ENCODE results near the gene XPC. TPM values are rescaled to one million over a fixed set of nuclear protein-coding genes. Genes with fewer than 3 reads are reported as not detected.
"Not testable (repeated sequence)": the region's sequence is repeated elsewhere in the genome, so short reads cannot be mapped to it uniquely, and the experiment has no call there.

The XPC gene
- 61.6 and 186 TPM in 2 replicates for total RNA-seq (ENCODE audit: low replicate concordance)

- peak; percentile 100 for DNase-seq (ENCODE audit: low read depth)
- TF ChIP-seq, protein P1, sequence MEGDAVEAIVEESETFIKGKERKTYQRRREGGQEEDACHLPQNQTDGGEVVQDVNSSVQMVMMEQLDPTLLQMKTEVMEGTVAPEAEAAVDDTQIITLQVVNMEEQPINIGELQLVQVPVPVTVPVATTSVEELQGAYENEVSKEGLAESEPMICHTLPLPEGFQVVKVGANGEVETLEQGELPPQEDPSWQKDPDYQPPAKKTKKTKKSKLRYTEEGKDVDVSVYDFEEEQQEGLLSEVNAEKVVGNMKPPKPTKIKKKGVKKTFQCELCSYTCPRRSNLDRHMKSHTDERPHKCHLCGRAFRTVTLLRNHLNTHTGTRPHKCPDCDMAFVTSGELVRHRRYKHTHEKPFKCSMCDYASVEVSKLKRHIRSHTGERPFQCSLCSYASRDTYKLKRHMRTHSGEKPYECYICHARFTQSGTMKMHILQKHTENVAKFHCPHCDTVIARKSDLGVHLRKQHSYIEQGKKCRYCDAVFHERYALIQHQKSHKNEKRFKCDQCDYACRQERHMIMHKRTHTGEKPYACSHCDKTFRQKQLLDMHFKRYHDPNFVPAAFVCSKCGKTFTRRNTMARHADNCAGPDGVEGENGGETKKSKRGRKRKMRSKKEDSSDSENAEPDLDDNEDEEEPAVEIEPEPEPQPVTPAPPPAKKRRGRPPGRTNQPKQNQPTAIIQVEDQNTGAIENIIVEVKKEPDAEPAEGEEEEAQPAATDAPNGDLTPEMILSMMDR (IDR thresholded peaks at IDR 0.05; ENCODE audit: insufficient read depth, low read length) = no peak
- peak within 1 kb of the TSS; percentile 97 for H3K4me3 ChIP-seq (ENCODE audit: low read depth, low read length)
Measured at GRCh38 chr3:14178247-14179113, at the start of gene XPC, which contains the start of gene LSM3. Gene XPC (minus strand): TSS chr3:14178601. CDS start chr3:14178568, 33 bp downstream. Gene LSM3 (plus strand): TSS chr3:14178817. CDS start chr3:14178861, 44 bp downstream.

DNA sequence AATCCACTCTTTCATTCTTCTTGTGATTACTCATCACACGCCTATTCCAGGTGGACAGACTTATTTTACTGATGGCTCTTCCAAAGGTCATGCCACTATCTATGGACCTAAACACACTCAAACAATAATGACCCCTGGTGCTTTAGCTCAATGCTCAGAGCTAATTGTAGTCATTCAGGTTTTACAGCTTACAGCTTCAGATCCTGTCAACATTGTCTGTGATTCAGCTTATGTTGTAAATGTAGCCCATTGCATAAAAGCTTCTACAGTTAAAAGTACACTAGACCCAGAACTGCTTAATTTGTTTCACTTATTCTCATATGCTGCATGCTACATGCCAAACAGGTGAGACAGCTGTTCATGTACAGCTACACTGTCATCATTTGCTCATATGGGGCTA is 49.5 kb upstream of the XPC start:
- TF ChIP-seq, protein P1 (IDR thresholded peaks at IDR 0.05; ENCODE audit: insufficient read depth, low read length) = no peak
- H3K4me3 ChIP-seq (ENCODE audit: low read depth, low read length) = no peak overlapping the region
- no peak for DNase-seq (ENCODE audit: low read depth)

GRCh38 chr3:14226351-14226750 is 48.0 kb upstream of the XPC start:
- not testable (repeated sequence) for DNase-seq (ENCODE audit: low read depth); H3K4me3 ChIP-seq (ENCODE audit: low read depth, low read length)

- no peak for DNase-seq (ENCODE audit: low read depth)
- no peak overlapping the region for H3K4me3 ChIP-seq (ENCODE audit: low read depth, low read length)
- TF ChIP-seq, protein P1 (IDR thresholded peaks at IDR 0.05; ENCODE audit: insufficient read depth, low read length) = no peak
Measured at GRCh38 chr3:14225421-14225820, 47.0 kb upstream of the XPC start.

GRCh38 chr3:14224895-14225294 is 46.5 kb upstream of the XPC start:
- no peak overlapping the region for H3K4me3 ChIP-seq (ENCODE audit: low read depth, low read length)
- TF ChIP-seq, protein P1 (IDR thresholded peaks at IDR 0.05; ENCODE audit: insufficient read depth, low read length) = no peak
- DNase-seq (ENCODE audit: low read depth) = peak; percentile 44

GRCh38 chr3:14223595-14223994 is 45.2 kb upstream of the XPC start:
- no peak overlapping the region for H3K4me3 ChIP-seq (ENCODE audit: low read depth, low read length)
- DNase-seq (ENCODE audit: low read depth) = no peak
- TF ChIP-seq, protein P1 (IDR thresholded peaks at IDR 0.05; ENCODE audit: insufficient read depth, low read length) = no peak

DNA sequence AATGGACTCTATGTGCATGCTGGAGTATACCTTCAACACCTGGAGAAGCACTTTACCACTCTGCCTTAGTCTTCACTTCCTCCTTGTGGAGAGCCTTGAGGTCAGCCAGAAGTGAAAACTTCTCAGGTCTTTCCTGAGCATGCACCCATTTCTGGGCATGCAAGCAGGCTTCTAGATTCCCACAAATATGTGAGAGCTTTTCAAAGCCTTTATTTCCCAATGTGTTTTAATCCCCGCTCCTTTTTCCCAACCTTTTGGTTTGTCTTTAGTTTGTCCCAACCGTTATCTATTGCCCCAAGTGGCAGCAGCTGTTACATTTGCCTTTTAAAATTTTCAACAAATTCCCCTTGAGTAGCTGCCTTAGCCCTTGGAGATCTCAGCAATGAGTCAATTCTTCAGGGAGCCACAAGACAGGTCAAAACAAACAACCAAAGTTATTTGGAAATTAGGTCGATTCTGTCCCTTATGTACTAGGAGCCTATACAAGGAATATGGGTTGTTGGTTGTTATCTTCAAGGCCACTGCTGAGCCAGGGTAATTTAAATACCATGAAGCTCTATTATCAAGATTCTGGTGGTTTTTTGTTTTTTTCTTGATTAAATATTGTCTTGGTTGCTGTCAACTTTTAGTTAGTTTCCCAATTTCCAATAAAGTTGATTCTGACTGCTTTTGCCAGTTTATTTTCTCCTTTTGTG is 44.6 kb upstream of the XPC start:
- TF ChIP-seq, protein P1 (IDR thresholded peaks at IDR 0.05; ENCODE audit: insufficient read depth, low read length) = no peak
- peak; percentile 23 for DNase-seq (ENCODE audit: low read depth)
- H3K4me3 ChIP-seq (ENCODE audit: low read depth, low read length) = no peak overlapping the region

Measured in fibroblast of the aortic adventitia (primary cell).